Glomerular visceral epithelial cell (primary cell): Measurements from ENCODE around the gene SIRT3.

Experiments used
- DNase-seq: peaks from one replicate; pipeline ENCODE4 v3.0.0-alpha.2; 2016; ENCODE audit errors: extremely low spot score

Gene SIRT3

DNA sequence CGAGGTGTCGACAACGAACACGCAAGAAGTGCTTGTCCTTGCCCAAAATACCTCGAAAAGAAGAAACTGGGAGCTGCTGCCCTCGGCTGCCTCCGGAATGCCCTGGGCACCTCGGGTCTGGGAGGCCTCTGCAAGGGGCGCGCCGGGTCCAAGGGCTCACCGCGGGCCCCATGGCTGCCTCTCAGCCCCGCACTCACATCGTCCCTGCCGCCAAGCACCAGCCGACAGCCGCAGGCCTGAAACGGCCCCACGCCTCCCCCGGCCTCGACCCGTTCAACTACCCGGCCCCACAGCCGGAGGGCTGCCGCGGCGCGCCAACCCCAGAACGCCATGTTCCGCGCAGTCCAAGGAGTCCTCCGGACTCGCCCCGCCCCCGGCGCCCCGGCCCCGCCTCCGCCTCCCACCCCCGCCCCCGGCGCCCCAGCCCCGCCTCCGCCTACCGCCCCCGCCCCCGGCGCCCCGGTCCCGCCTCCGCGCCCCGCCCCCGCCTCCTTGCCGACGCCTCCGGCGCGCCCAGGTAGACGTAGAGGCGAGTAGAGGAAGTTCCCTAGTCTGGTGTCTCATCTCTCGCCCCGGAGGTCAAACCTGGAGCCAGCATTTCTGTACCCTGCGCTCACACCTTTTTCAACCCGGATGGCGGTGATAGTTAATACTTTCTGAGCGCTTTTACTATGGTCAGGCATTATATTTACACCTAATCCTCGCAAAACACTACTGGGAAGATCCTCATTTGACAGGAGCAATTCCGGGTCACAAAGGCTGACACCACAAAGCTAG is at the start of gene SIRT3:
Gene SIRT3, minus strand, starts transcription at position 346 of the 777 bp plus-strand sequence. Its CDS starts 14 bp downstream, at position 332.
- DNase-seq = peak; percentile 89

DNA sequence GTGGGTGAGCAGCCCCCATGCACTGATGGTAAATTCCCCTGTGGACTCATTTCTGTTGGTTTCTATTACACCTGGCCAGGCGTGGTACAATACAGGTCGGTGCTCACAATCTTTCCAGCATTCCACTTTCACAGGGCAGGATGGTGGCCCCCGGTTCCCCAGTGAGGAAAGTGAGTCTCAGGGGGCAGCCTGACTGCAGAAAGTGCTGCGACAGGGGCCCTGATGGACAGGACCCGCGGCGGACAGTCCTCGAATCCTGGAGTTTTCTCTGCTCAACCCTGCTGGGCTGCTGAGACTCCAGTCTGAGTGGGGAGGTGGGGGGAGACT is 49.7 kb upstream of the SIRT3 start:
- DNase-seq = no peak

GRCh38 chr11:285021-285893 is 49.1 kb upstream of the SIRT3 start:
- no peak for DNase-seq

DNA sequence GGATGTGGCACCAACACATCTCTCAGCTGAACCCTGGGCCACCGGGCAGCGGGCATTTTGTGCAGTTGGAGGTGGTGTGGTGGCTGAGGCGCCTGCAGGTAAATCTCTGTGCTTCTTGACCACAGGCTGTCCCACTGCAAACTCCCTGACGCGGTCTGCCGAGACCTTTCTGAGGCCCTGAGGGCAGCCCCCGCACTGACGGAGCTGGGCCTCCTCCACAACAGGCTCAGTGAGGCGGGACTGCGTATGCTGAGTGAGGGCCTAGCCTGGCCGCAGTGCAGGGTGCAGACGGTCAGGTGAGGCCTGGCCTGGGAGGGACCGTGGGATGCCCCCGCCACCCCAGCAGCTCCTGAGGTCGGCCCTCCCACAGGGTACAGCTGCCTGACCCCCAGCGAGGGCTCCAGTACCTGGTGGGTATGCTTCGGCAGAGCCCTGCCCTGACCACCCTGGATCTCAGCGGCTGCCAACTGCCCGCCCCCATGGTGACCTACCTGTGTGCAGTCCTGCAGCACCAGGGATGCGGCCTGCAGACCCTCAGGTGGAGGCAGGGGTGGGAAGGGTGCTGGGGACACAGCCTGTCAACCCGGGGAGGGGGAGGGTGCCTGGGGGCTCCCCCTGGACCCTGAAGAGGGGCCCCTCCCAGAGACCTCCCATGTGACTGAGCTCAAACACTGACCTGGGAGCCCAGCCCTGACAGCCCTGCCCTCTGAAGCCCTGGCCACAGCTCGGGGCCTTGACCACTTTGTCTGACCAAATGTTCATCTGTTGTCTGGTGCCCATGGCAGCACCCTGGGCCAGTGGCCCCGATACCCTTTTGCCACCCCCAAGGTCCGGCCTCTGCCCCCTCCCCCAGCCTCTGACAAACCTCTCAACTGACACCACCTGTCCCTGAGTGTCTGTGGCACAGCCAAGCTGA is 48.2 kb upstream of the SIRT3 start:
- no peak for DNase-seq

DNA sequence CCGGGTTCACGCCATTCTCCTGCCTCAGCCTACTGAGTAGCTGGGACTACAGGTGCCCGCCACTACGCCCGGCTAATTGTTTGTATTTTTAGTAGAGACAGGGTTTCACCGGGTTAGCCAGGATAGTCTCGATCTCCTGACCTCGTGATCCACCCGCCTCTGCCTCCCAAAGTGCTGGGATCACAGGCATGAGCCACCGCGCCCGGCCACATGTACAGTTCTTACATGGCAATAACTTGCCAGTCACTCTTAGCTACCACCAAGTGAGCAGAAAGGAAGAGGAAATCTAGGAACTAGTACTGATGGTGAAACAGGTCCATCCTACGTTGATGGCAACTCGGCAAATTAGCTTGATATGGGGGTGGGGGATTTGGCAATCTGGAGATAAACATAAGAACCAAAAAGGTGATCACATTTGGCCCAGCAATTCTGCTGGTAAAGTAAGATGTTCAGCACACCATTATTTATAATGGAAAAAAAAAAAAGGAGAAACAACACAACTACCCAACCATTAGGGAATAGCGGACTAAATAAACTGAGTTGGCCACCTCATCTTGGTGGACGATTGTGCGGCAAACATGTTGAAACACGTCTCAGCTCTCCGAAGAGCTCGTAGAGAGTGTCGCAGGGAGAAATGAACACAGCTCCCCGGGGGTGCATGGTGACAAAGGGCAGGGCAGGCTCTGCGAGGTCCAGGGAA is 47.4 kb upstream of the SIRT3 start:
- DNase-seq = no peak

- DNase-seq = no peak
Measured at GRCh38 chr11:282630-283360, 46.7 kb upstream of the SIRT3 start.

- DNase-seq = no peak
Measured at GRCh38 chr11:282171-282570, 46.0 kb upstream of the SIRT3 start.

DNA sequence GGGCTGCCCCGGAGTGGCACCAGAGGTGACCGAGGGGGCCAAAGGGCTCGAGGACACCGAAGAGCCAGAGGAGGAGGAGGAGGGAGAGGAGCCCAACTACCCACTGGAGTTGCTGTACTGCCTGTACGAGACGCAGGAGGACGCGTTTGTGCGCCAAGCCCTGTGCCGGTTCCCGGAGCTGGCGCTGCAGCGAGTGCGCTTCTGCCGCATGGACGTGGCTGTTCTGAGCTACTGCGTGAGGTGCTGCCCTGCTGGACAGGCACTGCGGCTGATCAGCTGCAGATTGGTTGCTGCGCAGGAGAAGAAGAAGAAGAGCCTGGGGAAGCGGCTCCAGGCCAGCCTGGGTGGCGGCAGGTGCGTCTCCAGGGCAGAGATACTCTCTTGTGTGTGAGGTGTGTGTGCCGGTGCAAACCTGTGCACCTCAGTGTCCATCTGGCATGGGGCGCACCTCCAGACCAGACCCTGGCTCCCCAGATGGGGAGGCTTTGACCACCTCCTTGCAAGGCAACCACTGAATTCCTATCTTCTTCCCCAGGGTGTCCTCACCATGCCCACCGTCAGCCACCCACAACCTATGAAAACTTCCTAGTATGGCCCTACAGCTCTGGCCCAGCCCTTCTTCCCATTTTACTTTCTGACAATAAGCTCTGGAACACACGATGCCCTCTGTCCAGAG is 45.5 kb upstream of the SIRT3 start:
- DNase-seq = no peak

DNA sequence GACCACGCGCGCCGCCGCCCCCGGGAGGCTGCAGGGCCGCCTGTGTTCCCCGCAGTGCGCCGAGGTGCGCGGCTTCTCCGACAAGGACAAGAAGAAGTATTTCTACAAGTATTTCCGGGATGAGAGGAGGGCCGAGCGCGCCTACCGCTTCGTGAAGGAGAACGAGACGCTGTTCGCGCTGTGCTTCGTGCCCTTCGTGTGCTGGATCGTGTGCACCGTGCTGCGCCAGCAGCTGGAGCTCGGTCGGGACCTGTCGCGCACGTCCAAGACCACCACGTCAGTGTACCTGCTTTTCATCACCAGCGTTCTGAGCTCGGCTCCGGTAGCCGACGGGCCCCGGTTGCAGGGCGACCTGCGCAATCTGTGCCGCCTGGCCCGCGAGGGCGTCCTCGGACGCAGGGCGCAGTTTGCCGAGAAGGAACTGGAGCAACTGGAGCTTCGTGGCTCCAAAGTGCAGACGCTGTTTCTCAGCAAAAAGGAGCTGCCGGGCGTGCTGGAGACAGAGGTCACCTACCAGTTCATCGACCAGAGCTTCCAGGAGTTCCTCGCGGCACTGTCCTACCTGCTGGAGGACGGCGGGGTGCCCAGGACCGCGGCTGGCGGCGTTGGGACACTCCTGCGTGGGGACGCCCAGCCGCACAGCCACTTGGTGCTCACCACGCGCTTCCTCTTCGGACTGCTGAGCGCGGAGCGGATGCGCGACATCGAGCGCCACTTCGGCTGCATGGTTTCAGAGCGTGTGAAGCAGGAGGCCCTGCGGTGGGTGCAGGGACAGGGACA is 44.8 kb upstream of the SIRT3 start:
- no peak for DNase-seq

DNA sequence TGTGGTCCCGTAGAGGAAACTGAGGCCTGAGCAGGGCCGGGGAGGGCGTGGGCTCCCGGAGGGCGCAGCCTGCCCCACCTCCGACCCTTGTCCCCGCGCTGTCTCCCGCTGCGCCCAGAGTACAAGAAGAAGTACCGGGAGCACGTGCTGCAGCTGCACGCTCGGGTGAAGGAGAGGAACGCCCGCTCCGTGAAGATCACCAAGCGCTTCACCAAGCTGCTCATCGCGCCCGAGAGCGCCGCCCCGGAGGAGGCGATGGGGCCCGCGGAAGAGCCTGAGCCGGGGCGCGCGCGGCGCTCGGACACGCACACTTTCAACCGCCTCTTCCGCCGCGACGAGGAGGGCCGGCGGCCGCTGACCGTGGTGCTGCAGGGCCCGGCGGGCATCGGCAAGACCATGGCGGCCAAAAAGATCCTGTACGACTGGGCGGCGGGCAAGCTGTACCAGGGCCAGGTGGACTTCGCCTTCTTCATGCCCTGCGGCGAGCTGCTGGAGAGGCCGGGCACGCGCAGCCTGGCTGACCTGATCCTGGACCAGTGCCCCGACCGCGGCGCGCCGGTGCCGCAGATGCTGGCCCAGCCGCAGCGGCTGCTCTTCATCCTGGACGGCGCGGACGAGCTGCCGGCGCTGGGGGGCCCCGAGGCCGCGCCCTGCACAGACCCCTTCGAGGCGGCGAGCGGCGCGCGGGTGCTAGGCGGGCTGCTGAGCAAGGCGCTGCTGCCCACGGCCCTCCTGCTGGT is 44.0 kb upstream of the SIRT3 start:
- DNase-seq = peak; percentile 24

- no peak for DNase-seq
Measured at GRCh38 chr11:279040-279965, 43.2 kb upstream of the SIRT3 start.

DNA sequence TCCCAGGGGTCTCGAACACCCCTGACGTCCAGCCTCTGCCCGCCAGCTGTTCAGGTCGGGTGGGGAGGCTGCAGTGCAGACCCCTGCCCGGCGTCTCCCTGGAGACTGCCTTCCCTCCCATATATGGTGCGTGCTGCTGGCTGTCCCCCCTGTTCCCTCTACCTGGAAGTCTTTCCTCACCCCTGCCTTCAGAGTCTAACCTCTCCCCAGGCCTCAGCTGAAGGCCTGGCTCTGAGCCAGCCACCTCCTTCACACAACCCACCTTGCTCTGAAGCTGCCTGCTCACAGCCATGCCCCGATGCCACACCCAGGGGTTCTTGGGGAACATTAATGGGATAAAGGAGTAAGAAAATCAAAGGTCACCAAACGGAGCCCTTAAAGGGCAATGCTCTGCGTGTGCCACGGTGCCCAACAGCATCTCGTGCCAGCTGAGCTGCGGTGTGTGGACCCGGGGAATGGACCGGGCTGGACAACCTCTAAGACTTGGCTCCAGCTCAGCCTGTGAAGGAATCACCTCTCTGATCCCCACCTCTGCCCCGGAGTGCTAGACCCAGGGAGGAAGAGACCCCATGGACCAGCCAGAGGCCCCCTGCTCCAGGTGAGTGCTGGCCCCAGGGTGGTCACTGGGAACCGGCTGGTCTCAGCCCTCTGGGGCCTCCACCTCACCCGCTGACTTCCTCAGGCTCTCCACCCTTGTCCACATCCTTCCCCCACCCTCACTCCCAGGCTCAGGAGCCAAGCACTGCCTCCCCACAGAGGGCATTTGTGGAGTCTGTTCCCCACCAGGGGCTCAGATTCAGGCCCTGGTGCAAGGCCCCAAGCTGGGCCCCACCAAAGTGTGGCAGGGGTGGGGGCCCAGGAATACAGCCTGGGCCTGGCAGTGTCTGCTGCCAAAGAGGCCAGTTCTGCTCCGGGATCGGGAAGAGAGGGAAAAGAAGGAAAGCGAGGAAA is 42.1 kb upstream of the SIRT3 start, which contains the start of gene NLRP6:
Gene NLRP6, plus strand, starts transcription at position 407 of the 951 bp plus-strand sequence. Its CDS starts 163 bp downstream, at position 570.
- DNase-seq = no peak

DNA sequence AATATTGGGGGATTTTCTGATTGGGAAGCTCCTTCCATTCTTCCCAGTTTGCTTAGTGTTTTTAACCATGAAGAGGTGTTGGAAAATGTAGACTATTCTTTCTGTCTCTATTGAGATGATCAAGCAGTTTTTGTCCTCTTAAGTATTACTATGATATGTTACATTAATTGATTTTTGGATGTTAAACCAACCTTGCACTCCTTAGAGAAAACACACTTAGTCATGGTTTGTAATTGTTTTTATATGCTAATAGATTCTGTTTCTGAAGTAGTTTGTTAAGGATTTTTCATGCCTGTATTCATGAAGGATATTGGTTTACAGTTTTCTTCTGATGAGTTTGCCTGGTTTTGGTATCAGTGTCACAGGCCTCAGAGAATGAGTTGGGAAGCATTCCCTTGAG is 40.1 kb upstream of the SIRT3 start:
- no peak for DNase-seq

GRCh38 chr11:272931-273198 is 36.7 kb upstream of the SIRT3 start:
- DNase-seq = no peak

DNA sequence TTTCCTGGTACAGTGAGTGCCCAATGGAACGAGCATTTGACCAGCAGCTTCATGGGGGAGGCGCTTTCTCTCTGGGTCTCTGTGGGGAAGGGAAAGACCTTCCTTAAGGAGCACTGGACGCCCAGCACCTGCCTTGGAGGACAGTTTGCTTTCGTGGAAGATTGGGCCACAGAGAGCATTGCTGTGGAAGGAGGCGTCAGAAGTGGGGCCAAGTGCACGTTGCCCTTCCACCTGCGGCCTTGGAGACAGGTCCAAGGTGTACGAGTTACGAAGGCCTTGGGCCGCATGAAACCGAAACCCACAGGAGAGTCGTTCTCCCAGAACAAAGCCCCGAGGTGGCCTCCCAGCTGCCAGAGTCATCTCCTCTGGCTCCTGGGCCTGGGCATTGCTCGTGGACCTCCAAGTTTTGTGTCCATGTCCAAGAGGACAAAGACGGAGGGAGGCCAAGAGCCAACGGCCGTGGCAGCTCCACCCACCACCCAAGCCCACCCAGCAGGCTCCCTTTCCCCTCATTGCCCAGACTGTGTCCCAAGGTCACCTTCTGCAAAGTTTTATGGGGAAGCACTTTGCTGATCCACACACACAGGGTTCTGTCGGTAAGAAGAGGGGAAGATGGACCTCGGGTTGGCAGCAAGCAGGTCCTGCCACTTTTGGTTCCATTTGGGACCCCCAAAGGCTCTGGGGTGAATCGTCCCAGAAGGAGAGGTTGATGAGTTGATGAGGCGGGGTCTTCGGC is 36.2 kb upstream of the SIRT3 start:
- DNase-seq = no peak

- DNase-seq = no peak
Measured at GRCh38 chr11:271319-271715, 35.2 kb upstream of the SIRT3 start.
